Measurements from ENCODE around the gene ZNF784. TPM values are rescaled to one million over a fixed set of nuclear protein-coding genes. Genes with fewer than 3 reads are reported as not detected.

The ZNF784 gene
- total RNA-seq, 1 donor from 2014 or later = 12.9 TPM

- Mint-ChIP-seq H3K27me3 (ENCODE audit: low read depth) (no peaks in the 10 kb centered on the region), H3K27ac (no peak overlapping the region), H3K4me3 (no peak overlapping the region), H3K4me1 (peaks cover 3% of the 10 kb centered on the region), H3K36me3 (peaks cover 22% of the 10 kb centered on the region), H3K9me3 (no peaks in the 10 kb centered on the region)
- DNase-seq (ENCODE audit: low spot score in 2 of 2, unreplicated experiment in 2 of 2) = no peak
- TF ChIP-seq CTCF (IDR thresholded peaks at IDR 0.05; ENCODE audit: unreplicated experiment) = no peak
Measured at GRCh38 chr19:55667006-55667381, 42.6 kb upstream of the ZNF784 start.

GRCh38 chr19:55666343-55667005 is 42.1 kb upstream of the ZNF784 start:
- peaks cover 4% of the 10 kb centered on the region for H3K4me1 Mint-ChIP-seq
- H3K27ac Mint-ChIP-seq = no peak overlapping the region
- no peak for DNase-seq (ENCODE audit: low spot score in 2 of 2, unreplicated experiment in 2 of 2)
- H3K27me3 Mint-ChIP-seq (ENCODE audit: low read depth) = no peaks in the 10 kb centered on the region
- H3K9me3 Mint-ChIP-seq = no peaks in the 10 kb centered on the region
- H3K4me3 Mint-ChIP-seq = no peak overlapping the region
- TF ChIP-seq CTCF (IDR thresholded peaks at IDR 0.05; ENCODE audit: unreplicated experiment) = no peak
- peaks cover 26% of the 10 kb centered on the region for H3K36me3 Mint-ChIP-seq

GRCh38 chr19:55663846-55664536 is 39.6 kb upstream of the ZNF784 start:
- TF ChIP-seq CTCF (IDR thresholded peaks at IDR 0.05; ENCODE audit: unreplicated experiment) = no peak
- Mint-ChIP-seq H3K4me3 (no peak overlapping the region), H3K27ac (no peak overlapping the region), H3K4me1 (peaks cover 7% of the 10 kb centered on the region), H3K9me3 (no peaks in the 10 kb centered on the region), H3K36me3 (peaks cover 22% of the 10 kb centered on the region), H3K27me3 (ENCODE audit: low read depth) (no peaks in the 10 kb centered on the region)
- DNase-seq (ENCODE audit: low spot score in 2 of 2, unreplicated experiment in 2 of 2) = no peak

GRCh38 chr19:55661826-55662225 is 37.5 kb upstream of the ZNF784 start:
- Mint-ChIP-seq H3K9me3 (no peaks in the 10 kb centered on the region), H3K27ac (no peak overlapping the region), H3K27me3 (ENCODE audit: low read depth) (no peaks in the 10 kb centered on the region), H3K4me3 (no peak overlapping the region), H3K4me1 (peaks cover 19% of the 10 kb centered on the region), H3K36me3 (peaks cover 22% of the 10 kb centered on the region)
- DNase-seq (ENCODE audit: low spot score in 2 of 2, unreplicated experiment in 2 of 2) = no peak
- no peak for TF ChIP-seq CTCF (IDR thresholded peaks at IDR 0.05; ENCODE audit: unreplicated experiment)

GRCh38 chr19:55660991-55661390 is 36.6 kb upstream of the ZNF784 start:
- peaks cover 28% of the 10 kb centered on the region for H3K4me1 Mint-ChIP-seq
- peaks cover 22% of the 10 kb centered on the region for H3K36me3 Mint-ChIP-seq
- DNase-seq (ENCODE audit: low spot score in 2 of 2, unreplicated experiment in 2 of 2) = no peak
- no peaks in the 10 kb centered on the region for H3K27me3 Mint-ChIP-seq (ENCODE audit: low read depth)
- H3K4me3 Mint-ChIP-seq = no peak overlapping the region
- no peak overlapping the region for H3K27ac Mint-ChIP-seq
- H3K9me3 Mint-ChIP-seq = no peaks in the 10 kb centered on the region
- TF ChIP-seq CTCF (IDR thresholded peaks at IDR 0.05; ENCODE audit: unreplicated experiment) = no peak

Measured in mesothelial cell of epicardium (in vitro differentiated cells).